ENCODE data around the gene CDK6.

The CDK6 gene

DNA sequence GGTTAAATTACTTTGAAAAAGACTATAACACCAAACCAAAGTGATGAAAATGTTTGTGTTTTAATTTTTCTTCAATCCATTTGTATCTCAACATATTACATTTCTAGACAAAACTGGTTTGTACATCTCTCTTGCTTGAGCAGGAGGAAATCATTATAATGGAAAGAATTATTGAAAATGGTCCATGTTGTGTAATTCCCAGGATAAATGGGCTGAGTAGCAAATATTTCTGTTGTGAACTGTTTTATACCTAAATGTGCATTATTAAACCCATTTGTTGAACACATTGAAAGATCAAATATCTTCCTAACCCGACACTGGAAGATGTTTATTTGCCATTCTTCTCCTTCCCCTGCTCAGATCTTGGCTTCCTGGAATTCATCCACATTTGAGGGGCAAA is 14.1 kb upstream of the CDK6 start:
- no peak for DNase-seq
- TF ChIP-seq, protein P1, sequence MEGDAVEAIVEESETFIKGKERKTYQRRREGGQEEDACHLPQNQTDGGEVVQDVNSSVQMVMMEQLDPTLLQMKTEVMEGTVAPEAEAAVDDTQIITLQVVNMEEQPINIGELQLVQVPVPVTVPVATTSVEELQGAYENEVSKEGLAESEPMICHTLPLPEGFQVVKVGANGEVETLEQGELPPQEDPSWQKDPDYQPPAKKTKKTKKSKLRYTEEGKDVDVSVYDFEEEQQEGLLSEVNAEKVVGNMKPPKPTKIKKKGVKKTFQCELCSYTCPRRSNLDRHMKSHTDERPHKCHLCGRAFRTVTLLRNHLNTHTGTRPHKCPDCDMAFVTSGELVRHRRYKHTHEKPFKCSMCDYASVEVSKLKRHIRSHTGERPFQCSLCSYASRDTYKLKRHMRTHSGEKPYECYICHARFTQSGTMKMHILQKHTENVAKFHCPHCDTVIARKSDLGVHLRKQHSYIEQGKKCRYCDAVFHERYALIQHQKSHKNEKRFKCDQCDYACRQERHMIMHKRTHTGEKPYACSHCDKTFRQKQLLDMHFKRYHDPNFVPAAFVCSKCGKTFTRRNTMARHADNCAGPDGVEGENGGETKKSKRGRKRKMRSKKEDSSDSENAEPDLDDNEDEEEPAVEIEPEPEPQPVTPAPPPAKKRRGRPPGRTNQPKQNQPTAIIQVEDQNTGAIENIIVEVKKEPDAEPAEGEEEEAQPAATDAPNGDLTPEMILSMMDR (IDR thresholded peaks at IDR 0.05; ENCODE audit: low read depth, low read length, missing control alignments), result no peak
- Histone ChIP-seq H3K27ac (no peak overlapping the region), H3K27me3 (replicated peaks) (no peaks in the 10 kb centered on the region), H3K36me3 (replicated peaks) (no peaks in the 10 kb centered on the region), H3K4me3 (ENCODE audit: low read depth, low read length) (no peak overlapping the region)
- in situ Hi-C loops (cut with HindIII; ENCODE audit: low pct_ligation_motif_present, low sequenced_read_pairs), result no loop called here

DNA sequence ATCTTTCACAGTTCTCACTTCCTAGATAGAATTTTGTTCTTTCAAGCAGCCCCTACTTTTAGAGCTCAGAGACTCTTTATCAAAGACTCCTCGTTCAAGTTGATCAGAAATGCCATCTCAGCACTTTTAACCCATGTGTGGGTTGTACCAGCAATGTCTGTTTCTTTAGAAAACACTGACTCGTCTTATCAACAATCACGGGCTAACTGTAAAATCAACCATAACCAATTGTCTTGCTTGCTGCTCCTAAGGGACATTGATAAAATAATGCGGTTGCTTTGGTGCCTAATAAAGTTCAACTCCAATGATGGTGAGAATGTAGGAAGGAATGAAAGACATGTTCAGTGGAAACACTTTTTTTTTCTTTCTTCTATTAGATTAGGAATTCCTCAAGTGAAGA is 12.9 kb upstream of the CDK6 start:
- H3K27me3 ChIP-seq (replicated peaks), result no peaks in the 10 kb centered on the region
- in situ Hi-C loops (cut with HindIII; ENCODE audit: low pct_ligation_motif_present, low sequenced_read_pairs), result no loop called here
- H3K36me3 ChIP-seq (replicated peaks), result no peaks in the 10 kb centered on the region
- H3K27ac ChIP-seq, result no peak overlapping the region
- peak; percentile 56 for DNase-seq
- TF ChIP-seq, protein P1 (IDR thresholded peaks at IDR 0.05; ENCODE audit: low read depth, low read length, missing control alignments), result no peak
- H3K4me3 ChIP-seq (ENCODE audit: low read depth, low read length), result no peak overlapping the region

DNA sequence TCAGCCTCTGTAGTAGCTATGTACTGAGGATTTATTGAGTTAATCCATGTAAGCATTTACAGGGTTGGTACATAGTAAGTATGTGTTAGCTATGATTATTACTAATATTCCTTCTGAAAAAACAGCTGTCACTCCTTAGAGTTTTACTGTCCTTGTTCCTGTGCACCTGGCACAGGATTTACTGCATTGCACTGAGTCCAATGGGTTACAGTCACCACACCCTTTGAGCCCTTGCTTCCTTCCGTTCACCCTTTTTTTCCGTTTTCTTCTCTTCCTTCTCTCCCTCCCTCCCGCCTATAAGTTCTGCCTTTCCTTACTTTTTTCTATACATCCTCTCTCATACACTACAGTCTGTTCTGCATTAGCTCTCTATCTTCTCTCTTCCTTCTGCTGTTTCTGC is 12.5 kb upstream of the CDK6 start:
- no peaks in the 10 kb centered on the region for H3K36me3 ChIP-seq (replicated peaks)
- no peak overlapping the region for H3K4me3 ChIP-seq (ENCODE audit: low read depth, low read length)
- in situ Hi-C loops (cut with HindIII; ENCODE audit: low pct_ligation_motif_present, low sequenced_read_pairs), result no loop called here
- DNase-seq, result no peak
- H3K27me3 ChIP-seq (replicated peaks), result no peaks in the 10 kb centered on the region
- H3K27ac ChIP-seq, result no peak overlapping the region
- TF ChIP-seq, protein P1 (IDR thresholded peaks at IDR 0.05; ENCODE audit: low read depth, low read length, missing control alignments), result no peak

DNA sequence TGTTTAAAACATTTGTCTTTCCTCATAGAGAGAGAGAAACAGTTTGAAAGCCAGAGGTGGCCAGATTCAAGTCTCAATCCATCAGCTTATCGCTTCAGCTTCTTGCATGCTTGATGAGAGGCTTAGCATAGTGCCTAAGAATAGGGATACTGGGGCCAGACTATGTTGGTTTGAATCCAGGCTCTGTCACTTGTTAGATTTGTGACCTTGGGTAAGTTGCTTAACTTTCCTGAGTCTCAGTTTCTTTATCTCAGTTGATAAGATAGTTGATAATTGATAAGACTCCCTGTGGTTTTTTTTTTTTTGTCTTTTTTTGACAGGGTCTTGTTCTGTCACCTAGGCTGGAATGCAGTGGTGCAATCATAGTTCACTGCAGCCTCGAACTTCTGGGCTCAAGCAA is 12.1 kb upstream of the CDK6 start:
- TF ChIP-seq, protein P1 (IDR thresholded peaks at IDR 0.05; ENCODE audit: low read depth, low read length, missing control alignments), result no peak
- Histone ChIP-seq H3K36me3 (replicated peaks) (no peaks in the 10 kb centered on the region), H3K4me3 (ENCODE audit: low read depth, low read length) (no peak overlapping the region), H3K27ac (no peak overlapping the region), H3K27me3 (replicated peaks) (no peaks in the 10 kb centered on the region)
- no peak for DNase-seq
- in situ Hi-C loops (cut with HindIII; ENCODE audit: low pct_ligation_motif_present, low sequenced_read_pairs), result no loop called here

DNA sequence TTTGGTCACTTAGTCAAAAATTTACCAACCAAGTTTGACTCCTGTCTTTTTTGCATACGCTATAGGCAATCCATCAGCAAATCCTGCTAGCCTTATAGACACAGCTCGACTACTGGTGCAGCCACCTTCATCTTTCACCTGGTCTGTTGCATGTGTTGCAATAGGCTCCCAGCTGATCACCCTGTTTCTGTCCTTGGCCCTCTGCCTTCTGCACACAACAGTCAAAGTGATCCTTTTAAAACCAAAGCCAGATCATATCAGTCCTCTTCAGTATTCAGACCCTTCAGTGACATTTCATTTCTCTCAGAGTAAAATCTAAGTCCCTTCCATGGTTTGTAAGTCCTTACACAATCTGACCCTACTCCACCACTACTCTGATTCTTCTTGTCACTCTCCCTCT is 10.9 kb upstream of the CDK6 start:
- H3K27me3 ChIP-seq (replicated peaks), result no peaks in the 10 kb centered on the region
- H3K27ac ChIP-seq, result no peak overlapping the region
- no peak for DNase-seq
- no peak overlapping the region for H3K4me3 ChIP-seq (ENCODE audit: low read depth, low read length)
- no peaks in the 10 kb centered on the region for H3K36me3 ChIP-seq (replicated peaks)
- TF ChIP-seq, protein P1 (IDR thresholded peaks at IDR 0.05; ENCODE audit: low read depth, low read length, missing control alignments), result no peak
- in situ Hi-C loops (cut with HindIII; ENCODE audit: low pct_ligation_motif_present, low sequenced_read_pairs), result no loop called here

DNA sequence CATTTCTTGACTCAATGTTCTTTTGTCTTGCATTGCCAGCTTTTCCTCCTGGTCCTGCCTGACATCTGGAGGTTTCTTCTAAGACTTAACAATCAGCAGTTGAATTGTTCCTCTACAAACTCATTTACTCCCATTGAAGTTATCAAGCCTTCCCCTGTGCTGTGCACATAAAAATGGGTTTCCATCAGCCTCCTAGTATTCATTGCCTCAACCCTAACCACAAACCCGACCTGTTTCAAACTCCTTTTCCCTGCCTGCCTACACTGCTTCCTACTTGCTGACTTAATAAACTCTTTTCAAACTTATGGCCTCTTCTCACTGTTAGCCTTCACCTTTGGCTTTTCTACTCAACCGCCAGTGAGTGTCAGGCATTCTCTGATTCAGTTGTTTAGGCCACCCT is 9.4 kb upstream of the CDK6 start:
- no peak overlapping the region for H3K27ac ChIP-seq
- H3K36me3 ChIP-seq (replicated peaks), result no peaks in the 10 kb centered on the region
- in situ Hi-C loops (cut with HindIII; ENCODE audit: low pct_ligation_motif_present, low sequenced_read_pairs), result no loop called here
- no peaks in the 10 kb centered on the region for H3K27me3 ChIP-seq (replicated peaks)
- TF ChIP-seq, protein P1 (IDR thresholded peaks at IDR 0.05; ENCODE audit: low read depth, low read length, missing control alignments), result no peak
- no peak overlapping the region for H3K4me3 ChIP-seq (ENCODE audit: low read depth, low read length)
- DNase-seq, result no peak
